Measurements from ENCODE around the gene AGFG1. TPM values are rescaled to one million over a fixed set of nuclear protein-coding genes. Genes with fewer than 3 reads are reported as not detected.

AGFG1 gene
- total and polyA plus RNA-seq, 4 donors: 22.4 to 142 (median 74.5) TPM

- H3K27ac ChIP-seq (ENCODE audit: low read depth in 1 of 2, low read length in 1 of 2): no peak overlapping the region
- TF ChIP-seq CTCF (IDR thresholded peaks at IDR 0.05; ENCODE audit: control extremely low read depth, extremely low read depth): no peak
- H3K36me3 ChIP-seq (ENCODE audit: control insufficient read depth in 4 of 4, insufficient read depth in 4 of 4, low read length in 4 of 4): peaks cover 5 to 7% (median 7%) of the 10 kb centered on the region in 4 donors
- H3K9ac ChIP-seq (ENCODE audit: insufficient read depth in 1 of 2, low read length in 2 of 2): no peak overlapping the region
- ATAC-seq (ENCODE audit: insufficient read depth, low FRiP score) (no peak), DNase-seq (no peak)
- H3K9me3 ChIP-seq (ENCODE audit: control insufficient read depth in 4 of 4, insufficient read depth in 3 of 4, low read length in 3 of 4): peaks cover 0 to 3% (median 0%) of the 10 kb centered on the region in 4 donors
- H3K4me3 ChIP-seq: no peak overlapping the region
- H3K27me3 ChIP-seq (ENCODE audit: control insufficient read depth in 3 of 3, insufficient read depth in 3 of 3, low read length in 2 of 3): no peaks in the 10 kb centered on the region
- no peaks in the 10 kb centered on the region for H3K4me1 ChIP-seq (ENCODE audit: control insufficient read depth in 5 of 5, insufficient read depth in 5 of 5, low read length in 5 of 5)
- 95% methylated on average over 11 of the region's 11 CpGs for WGBS, 2 donors
These were observed 74.0 kb downstream of the AGFG1 start for GRCh38 chr2:227545990-227546389.

GRCh38 chr2:227551836-227552235 is 79.9 kb downstream of the AGFG1 start:
- H3K9me3 ChIP-seq (ENCODE audit: control insufficient read depth in 4 of 4, insufficient read depth in 3 of 4, low read length in 3 of 4): no peaks in the 10 kb centered on the region
- DNase-seq (no peak), ATAC-seq (ENCODE audit: insufficient read depth, low FRiP score) (no peak)
- no peak for TF ChIP-seq CTCF (IDR thresholded peaks at IDR 0.05; ENCODE audit: control extremely low read depth, extremely low read depth)
- no peaks in the 10 kb centered on the region for H3K27me3 ChIP-seq (ENCODE audit: control insufficient read depth in 3 of 3, insufficient read depth in 3 of 3, low read length in 2 of 3)
- no peak overlapping the region for H3K9ac ChIP-seq (ENCODE audit: insufficient read depth in 1 of 2, low read length in 2 of 2)
- H3K4me3 ChIP-seq: no peak overlapping the region
- whole genome bisulfite sequencing, 2 donors: 97 to 99% methylated on average over 3 of the region's 3 CpGs
- no peak overlapping the region for H3K27ac ChIP-seq (ENCODE audit: low read depth in 1 of 2, low read length in 1 of 2)
- H3K36me3 ChIP-seq (ENCODE audit: control insufficient read depth in 4 of 4, insufficient read depth in 4 of 4, low read length in 4 of 4): peaks cover 7 to 22% (median 9%) of the 10 kb centered on the region in 4 donors
- H3K4me1 ChIP-seq (ENCODE audit: control insufficient read depth in 5 of 5, insufficient read depth in 5 of 5, low read length in 5 of 5): no peaks in the 10 kb centered on the region

- DNase-seq (no peak), ATAC-seq (ENCODE audit: insufficient read depth, low FRiP score) (no peak)
- Histone ChIP-seq H3K4me1 (ENCODE audit: control insufficient read depth in 5 of 5, insufficient read depth in 5 of 5, low read length in 5 of 5) (no peaks in the 10 kb centered on the region), H3K36me3 (ENCODE audit: control insufficient read depth in 4 of 4, insufficient read depth in 4 of 4, low read length in 4 of 4) (peaks cover 0 to 2% (median 0%) of the 10 kb centered on the region in 4 donors), H3K27ac (ENCODE audit: low read depth in 1 of 2, low read length in 1 of 2) (no peak overlapping the region), H3K9me3 (ENCODE audit: control insufficient read depth in 4 of 4, insufficient read depth in 3 of 4, low read length in 3 of 4) (no peaks in the 10 kb centered on the region), H3K27me3 (ENCODE audit: control insufficient read depth in 3 of 3, insufficient read depth in 3 of 3, low read length in 2 of 3) (no peaks in the 10 kb centered on the region), H3K4me3 (no peak overlapping the region), H3K9ac (ENCODE audit: insufficient read depth in 1 of 2, low read length in 2 of 2) (no peak overlapping the region)
- TF ChIP-seq CTCF (IDR thresholded peaks at IDR 0.05; ENCODE audit: control extremely low read depth, extremely low read depth): no peak
These were observed 90.6 kb downstream of the AGFG1 start for GRCh38 chr2:227562581-227562980.

- Histone ChIP-seq H3K9me3 (ENCODE audit: control insufficient read depth in 4 of 4, insufficient read depth in 3 of 4, low read length in 3 of 4) (no peaks in the 10 kb centered on the region), H3K4me3 (no peak overlapping the region), H3K27ac (ENCODE audit: low read depth in 1 of 2, low read length in 1 of 2) (no peak overlapping the region), H3K9ac (ENCODE audit: insufficient read depth in 1 of 2, low read length in 2 of 2) (no peak overlapping the region), H3K4me1 (ENCODE audit: control insufficient read depth in 5 of 5, insufficient read depth in 5 of 5, low read length in 5 of 5) (no peaks in the 10 kb centered on the region), H3K36me3 (ENCODE audit: control insufficient read depth in 4 of 4, insufficient read depth in 4 of 4, low read length in 4 of 4) (peaks cover 0 to 2% (median 0%) of the 10 kb centered on the region in 4 donors), H3K27me3 (ENCODE audit: control insufficient read depth in 3 of 3, insufficient read depth in 3 of 3, low read length in 2 of 3) (no peaks in the 10 kb centered on the region)
- no peak for TF ChIP-seq CTCF (IDR thresholded peaks at IDR 0.05; ENCODE audit: control extremely low read depth, extremely low read depth)
- ATAC-seq (ENCODE audit: insufficient read depth, low FRiP score) (no peak), DNase-seq (no peak)
- 95 to 96% methylated on average over 1 of the region's 1 CpG for WGBS, 2 donors
These were observed 93.1 kb downstream of the AGFG1 start for GRCh38 chr2:227565080-227565479.

Measured in lung (tissue), 12 donors.